MM.1S (cell line): ENCODE data around the gene SRRM1.

Experiments used
- EZH2 ChIP-seq: fragments of 300-600 bp; sonication (generic); optimal IDR thresholded peaks from 2 replicates; pipeline ENCODE3; 2017; ENCODE audit warnings: low read depth, mild to moderate bottlenecking, antibody characterized with exemption, low read length, mixed read lengths
- EZH2phosphoT487 ChIP-seq: fragments of 300-600 bp; sonication (generic); IDR thresholded peaks from 2 replicates; pipeline ENCODE4 v1.6.1; 2018; ENCODE audit warnings: antibody characterized with exemption, low read length
- TF ChIP-seq, protein P1 (sequence below): fragments of 300-600 bp; sonication (generic); IDR thresholded peaks from 2 replicates; pipeline ENCODE4 v1.5.1; 2016; ENCODE audit warnings: antibody characterized with exemption, low read length, mixed read lengths

- TF ChIP-seq, protein P1, sequence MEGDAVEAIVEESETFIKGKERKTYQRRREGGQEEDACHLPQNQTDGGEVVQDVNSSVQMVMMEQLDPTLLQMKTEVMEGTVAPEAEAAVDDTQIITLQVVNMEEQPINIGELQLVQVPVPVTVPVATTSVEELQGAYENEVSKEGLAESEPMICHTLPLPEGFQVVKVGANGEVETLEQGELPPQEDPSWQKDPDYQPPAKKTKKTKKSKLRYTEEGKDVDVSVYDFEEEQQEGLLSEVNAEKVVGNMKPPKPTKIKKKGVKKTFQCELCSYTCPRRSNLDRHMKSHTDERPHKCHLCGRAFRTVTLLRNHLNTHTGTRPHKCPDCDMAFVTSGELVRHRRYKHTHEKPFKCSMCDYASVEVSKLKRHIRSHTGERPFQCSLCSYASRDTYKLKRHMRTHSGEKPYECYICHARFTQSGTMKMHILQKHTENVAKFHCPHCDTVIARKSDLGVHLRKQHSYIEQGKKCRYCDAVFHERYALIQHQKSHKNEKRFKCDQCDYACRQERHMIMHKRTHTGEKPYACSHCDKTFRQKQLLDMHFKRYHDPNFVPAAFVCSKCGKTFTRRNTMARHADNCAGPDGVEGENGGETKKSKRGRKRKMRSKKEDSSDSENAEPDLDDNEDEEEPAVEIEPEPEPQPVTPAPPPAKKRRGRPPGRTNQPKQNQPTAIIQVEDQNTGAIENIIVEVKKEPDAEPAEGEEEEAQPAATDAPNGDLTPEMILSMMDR, result no peak
- TF ChIP-seq EZH2 (no peak), EZH2phosphoT487 (no peak)
These were observed 12.9 kb downstream of the SRRM1 start for GRCh38 chr1:24656046-24656445.
